ENCODE measurements around the gene PVALEF.

PVALEF gene

DNA sequence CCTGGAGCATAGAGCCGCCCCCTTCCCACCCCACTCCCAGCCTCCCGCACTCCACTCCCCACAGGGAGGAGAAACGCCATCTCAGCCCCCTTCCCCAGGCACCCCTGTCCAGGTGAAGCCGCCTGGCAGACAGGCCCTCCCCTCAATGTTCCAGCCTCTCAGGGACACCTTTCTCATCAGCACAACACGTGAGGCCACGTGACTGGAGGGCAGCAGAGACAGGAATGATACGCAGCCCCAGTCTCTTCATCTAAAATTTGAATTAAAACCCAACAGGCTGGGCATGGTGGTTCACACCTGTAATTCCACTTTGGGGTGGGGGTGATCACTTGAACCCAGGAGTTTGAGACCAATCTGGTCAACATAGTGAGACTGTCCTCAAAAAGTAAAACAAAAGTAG, 20.9 kb downstream of the PVALEF start:
- DNase-seq = no peak

DNA sequence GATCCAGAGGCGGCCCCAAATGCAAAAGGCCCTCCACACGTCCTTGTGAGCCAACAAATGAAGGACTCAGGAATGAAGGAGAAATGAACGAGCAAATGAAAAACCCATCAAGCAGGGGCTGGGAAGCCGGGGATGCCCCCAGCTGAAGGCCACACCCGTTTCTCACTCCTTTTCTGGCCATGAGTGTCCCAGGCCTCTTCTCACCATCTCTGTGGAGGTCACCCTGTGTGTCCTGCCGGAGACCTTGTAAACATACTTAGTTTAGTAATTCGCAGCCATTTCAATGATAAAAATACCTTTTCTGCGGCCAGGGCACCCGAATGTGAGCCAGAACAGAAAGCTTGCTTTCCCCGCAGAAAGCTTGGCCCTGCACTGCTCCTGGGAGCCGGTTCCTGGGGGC, 21.8 kb downstream of the PVALEF start:
- DNase-seq = no peak

GRCh38 chr17:81187586-81188490, 22.5 kb downstream of the PVALEF start:
- no peak for DNase-seq

DNA sequence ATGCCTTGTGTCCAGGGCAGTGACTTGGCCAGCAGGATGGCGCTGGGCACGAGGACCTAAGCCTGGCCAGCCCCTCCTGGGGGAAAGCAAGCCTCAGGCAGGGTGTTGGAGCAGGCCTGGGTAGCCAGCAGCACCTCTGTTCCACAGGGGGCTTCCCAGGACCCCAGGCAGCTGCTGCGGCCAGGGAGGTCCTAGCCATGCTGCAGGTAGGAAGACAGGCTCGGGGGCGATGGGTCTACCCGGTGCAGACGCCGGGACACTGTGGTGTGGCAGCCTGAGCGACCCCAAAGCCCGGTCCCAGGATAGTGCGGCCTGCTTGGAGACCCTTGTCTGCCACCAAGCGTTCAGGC, 23.2 kb downstream of the PVALEF start:
- no peak for DNase-seq

GRCh38 chr17:81189016-81189415, 23.7 kb downstream of the PVALEF start:
- DNase-seq = no peak

- DNase-seq = no peak
Observed at GRCh38 chr17:81189670-81190530, 24.6 kb downstream of the PVALEF start.

DNA sequence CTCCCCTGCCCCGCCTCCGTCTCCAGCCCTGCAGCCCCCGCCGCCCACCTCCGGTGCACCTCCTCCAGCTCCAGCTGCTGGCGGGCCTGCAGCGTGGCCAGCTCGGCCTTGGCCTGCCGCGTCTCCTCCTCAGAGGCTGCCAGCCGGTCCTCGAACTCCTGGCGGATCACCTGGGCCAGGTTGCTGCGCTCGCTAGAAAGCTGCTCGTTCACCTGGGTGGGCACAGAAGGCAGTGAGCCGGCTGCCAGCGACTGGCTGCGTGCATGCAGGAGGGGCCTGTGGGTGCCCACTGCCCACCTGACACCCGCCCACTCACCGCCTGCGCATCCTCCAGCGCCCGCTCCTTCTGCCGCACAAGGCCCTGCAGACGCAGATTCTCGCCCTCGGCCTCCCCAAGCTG, 25.3 kb downstream of the PVALEF start:
- DNase-seq = no peak

DNA sequence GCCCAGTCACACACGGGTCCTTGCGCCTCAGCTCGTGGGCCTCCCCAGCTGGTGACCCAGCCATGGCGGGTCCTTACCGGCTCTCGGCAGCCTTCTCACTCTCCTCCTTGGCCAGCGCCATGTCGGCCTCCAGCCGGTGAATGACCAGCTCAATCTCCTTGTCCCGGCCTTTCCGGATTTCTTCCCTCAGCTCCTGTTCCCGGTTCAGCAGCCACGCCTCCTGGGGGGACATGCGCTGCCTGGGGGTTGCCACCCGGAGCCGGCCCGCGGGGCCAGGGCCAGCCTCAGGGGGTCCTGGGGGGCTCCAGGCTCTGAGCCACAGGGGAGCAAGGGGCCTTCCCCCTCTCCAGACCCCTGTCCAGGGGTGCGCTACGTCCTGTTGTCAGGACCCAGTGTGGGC, 25.8 kb downstream of the PVALEF start:
- no peak for DNase-seq

- no peak for DNase-seq
Observed at GRCh38 chr17:81191646-81192045, 26.3 kb downstream of the PVALEF start.

GRCh38 chr17:81192386-81193050, 27.2 kb downstream of the PVALEF start:
- no peak for DNase-seq

- no peak for DNase-seq
Observed at GRCh38 chr17:81193051-81193410, 27.7 kb downstream of the PVALEF start.

- no peak for DNase-seq
Observed at GRCh38 chr17:81193470-81194224, 28.3 kb downstream of the PVALEF start.

GRCh38 chr17:81194225-81194760, 29.0 kb downstream of the PVALEF start:
- DNase-seq = no peak

GRCh38 chr17:81194941-81195901, 29.9 kb downstream of the PVALEF start:
- no peak for DNase-seq

GRCh38 chr17:81195941-81196495, 30.7 kb downstream of the PVALEF start:
- no peak for DNase-seq

- no peak for DNase-seq
Observed at GRCh38 chr17:81196505-81197408, 31.4 kb downstream of the PVALEF start.

DNA sequence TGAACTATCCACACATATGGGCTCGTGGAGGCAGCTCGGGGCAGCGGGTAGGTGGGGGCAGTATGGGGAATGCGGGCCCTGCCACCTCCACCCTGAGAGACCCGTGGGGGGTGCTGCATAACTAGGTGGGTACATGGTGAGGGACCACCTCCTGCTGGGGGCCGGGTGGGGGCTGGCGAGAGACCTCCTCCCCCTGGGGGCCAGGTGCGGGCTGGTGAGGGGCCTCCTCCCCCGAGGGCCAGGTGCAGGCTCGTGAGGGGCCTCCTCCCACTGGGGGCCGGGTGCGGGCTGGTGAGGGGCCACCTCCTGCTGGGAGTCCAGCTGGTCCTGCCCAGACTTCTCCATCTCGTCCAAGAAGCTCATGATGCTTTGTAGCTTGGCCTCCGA, 32.1 kb downstream of the PVALEF start:
- DNase-seq = no peak

DNA sequence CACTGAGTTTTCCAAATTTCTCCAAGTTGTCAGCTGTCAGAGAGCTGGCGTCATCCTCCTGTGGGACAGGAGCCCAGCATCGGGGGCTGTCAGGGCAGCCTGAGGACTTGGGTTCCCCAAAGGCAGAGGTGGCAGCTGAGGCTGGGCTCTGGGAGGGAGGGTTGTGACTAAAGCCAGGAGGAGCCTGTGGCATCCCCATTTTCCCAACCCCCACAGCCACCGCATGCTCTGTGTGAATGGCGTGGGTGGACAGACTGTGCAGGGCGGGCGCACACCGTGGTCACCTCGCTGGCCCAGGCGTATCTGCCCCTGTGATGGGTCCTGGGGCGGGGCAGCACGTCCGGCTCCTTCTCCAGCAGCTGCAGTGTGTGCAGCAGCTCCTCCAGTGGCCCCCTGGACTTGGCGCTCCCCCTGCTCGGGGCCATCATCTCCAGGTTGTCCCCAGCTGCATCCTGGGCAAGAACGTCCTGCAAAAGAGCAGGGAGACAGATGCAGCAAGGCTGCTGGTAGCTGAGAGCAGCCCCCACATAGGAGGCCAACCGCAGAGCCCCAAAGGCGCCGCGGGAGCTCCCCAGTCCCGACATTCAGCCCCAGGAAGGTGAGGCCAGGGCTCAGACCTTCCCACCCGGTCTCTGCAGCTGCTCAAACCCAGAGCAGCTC, 32.7 kb downstream of the PVALEF start:
- DNase-seq = no peak

GRCh38 chr17:81198826-81199481, 33.6 kb downstream of the PVALEF start:
- no peak for DNase-seq
